ENCODE results near the gene CCDC68. TPM values are rescaled to one million over a fixed set of nuclear protein-coding genes. Genes with fewer than 3 reads are reported as not detected.

The CCDC68 gene
- total RNA-seq, 2 donors from 2014 or later = not detected

DNA sequence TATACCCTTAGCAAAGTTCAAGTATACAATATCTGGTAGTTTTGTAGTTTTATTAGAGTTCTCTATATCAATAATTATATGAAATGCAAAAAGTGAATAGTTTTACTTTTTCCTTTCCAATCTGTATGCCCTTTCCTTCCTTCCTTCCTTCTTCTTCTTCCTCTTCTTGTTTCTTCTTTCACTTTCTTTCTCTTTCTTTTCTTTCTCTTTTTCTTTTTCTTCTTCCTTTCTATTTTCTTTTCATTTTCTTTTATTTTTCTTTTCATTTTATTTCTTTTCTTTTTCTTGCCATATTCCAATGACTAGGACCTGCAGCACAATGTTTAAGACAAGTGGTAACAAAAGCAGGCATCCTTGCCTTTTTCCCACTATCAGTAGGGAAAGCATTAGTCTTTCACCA, 59.8 kb downstream of the CCDC68 start:
- H3K27ac Mint-ChIP-seq = no peak overlapping the region

DNA sequence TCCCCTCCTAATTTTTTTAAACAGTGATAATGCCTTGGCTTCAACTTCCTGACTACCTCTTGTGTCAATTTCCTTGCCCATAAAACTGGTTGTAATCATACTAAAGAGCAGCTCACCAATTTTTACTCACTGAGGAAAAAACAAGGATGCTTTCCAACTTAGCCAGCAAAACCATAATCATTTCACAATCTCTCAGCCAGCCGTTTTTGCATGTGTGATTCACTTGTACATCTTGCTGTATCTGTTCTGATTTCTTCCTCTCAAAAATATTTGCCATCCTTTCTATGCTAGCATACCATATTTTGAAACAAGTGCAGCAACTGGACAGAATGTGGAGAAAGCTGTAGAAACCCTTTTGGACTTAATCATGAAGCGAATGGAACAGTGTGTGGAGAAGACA, 70.3 kb downstream of the CCDC68 start:
- ATAC-seq (no peak), DNase-seq (no peak)
- no peak overlapping the region for H3K4me3 Mint-ChIP-seq
- peaks cover 2% of the 10 kb centered on the region for H3K4me1 Mint-ChIP-seq
- H3K36me3 Mint-ChIP-seq (ENCODE audit: low read depth) = peaks cover 4% of the 10 kb centered on the region
- H3K27me3 Mint-ChIP-seq = no peaks in the 10 kb centered on the region
- no peak overlapping the region for H3K27ac Mint-ChIP-seq
- H3K9me3 ChIP-seq (ENCODE audit: control insufficient read depth, low read length, poor library complexity, severe bottlenecking) = no peaks in the 10 kb centered on the region

More for the DNA sequence above, 59.8 kb downstream of the CCDC68 start:
- Mint-ChIP-seq H3K4me3 (no peak overlapping the region), H3K36me3 (ENCODE audit: low read depth) (no peaks in the 10 kb centered on the region), H3K27me3 (no peaks in the 10 kb centered on the region), H3K4me1 (no peaks in the 10 kb centered on the region)
- ATAC-seq (no peak), DNase-seq (no peak)
- no peaks in the 10 kb centered on the region for H3K9me3 ChIP-seq (ENCODE audit: control insufficient read depth, low read length, poor library complexity, severe bottlenecking)

DNA sequence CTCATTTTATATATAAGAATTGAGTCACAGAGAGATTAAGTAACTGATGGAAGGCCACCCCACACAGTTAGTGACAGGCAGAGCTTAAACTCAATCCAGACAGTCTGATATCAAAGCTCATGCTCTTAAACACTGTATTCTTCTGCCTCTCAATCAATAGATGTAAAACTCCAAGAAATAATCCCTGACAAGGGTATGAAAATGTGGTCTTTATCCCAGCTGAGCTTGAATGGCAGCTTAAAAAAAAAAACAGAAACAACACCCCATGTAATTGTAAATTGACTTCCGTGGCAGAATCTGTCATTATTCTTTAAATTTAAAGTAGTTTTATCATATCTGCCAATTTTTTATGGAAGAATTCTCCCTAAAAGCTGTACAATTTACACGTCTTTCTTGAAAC, 70.9 kb downstream of the CCDC68 start:
- no peaks in the 10 kb centered on the region for H3K27me3 Mint-ChIP-seq
- ATAC-seq (no peak), DNase-seq (no peak)
- H3K36me3 Mint-ChIP-seq (ENCODE audit: low read depth) = peaks cover 4% of the 10 kb centered on the region
- no peak overlapping the region for H3K4me3 Mint-ChIP-seq
- H3K9me3 ChIP-seq (ENCODE audit: control insufficient read depth, low read length, poor library complexity, severe bottlenecking) = no peaks in the 10 kb centered on the region
- H3K27ac Mint-ChIP-seq = no peak overlapping the region
- H3K4me1 Mint-ChIP-seq = peaks cover 2% of the 10 kb centered on the region

DNA sequence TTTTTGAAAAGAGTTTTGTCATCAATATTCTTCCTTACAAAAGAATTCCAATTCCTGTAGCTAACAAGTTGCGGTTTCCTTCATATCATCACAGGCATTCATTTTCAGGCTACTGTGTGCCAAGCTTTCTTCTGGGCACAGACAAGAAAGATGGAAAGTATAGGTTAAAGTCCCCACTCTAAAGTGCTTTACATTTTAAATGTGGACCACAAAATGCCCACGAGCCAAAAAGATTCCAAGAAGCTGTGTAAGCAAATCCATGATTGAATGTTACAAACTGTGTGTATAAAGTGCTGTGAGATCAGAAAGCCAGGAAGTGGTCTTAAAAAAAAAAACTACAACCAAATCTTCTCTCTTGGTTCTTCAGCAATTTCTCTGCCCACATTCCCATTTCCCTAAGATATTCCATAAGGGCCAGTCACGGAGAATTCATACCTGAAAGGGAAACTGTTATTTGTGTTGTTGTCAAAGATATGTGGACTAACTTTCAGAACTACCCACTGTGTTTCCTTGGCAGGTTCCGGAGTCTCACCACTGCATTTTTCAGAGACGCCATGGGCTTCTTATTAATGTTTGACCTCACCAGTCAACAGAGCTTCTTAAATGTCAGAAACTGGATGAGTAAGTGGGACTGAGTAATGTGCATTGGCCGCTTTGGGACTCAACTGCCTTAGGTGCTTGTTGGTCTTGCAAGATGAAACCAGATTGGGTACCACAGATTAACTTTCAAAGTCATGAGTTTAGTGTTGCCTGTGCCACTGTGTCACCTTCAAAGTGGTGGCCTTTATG, 75.3 kb downstream of the CCDC68 start:
- Mint-ChIP-seq H3K36me3 (ENCODE audit: low read depth) (peaks cover 6% of the 10 kb centered on the region), H3K27ac (no peak overlapping the region), H3K4me1 (peaks cover 2% of the 10 kb centered on the region), H3K4me3 (no peak overlapping the region), H3K27me3 (no peaks in the 10 kb centered on the region)
- no peak for DNase-seq
- no peak for ATAC-seq
- H3K9me3 ChIP-seq (ENCODE audit: control insufficient read depth, low read length, poor library complexity, severe bottlenecking) = no peaks in the 10 kb centered on the region

DNA sequence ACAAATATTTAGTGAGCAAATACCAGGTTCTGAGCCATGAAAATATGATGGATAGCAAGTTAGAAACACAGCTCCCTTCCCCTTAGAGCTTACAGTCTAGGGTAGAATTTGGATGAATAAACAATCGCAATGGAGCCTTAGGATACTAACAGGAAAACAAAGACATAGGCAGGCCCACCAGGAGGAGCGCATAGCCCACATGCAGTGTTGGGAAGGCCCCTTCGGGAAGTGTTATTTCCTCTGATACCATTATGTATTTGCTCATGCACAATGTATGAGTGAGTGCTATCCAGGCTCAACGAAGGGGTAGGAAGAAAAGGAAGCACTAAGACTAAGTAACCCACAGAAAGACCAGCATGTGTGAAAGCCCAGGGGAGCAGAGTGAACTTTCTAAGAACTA, 76.9 kb downstream of the CCDC68 start:
- DNase-seq (no peak), ATAC-seq (no peak)
- H3K4me3 Mint-ChIP-seq = no peak overlapping the region
- H3K27ac Mint-ChIP-seq = no peak overlapping the region
- H3K27me3 Mint-ChIP-seq = no peaks in the 10 kb centered on the region
- peaks cover 2% of the 10 kb centered on the region for H3K4me1 Mint-ChIP-seq
- no peaks in the 10 kb centered on the region for H3K9me3 ChIP-seq (ENCODE audit: control insufficient read depth, low read length, poor library complexity, severe bottlenecking)
- H3K36me3 Mint-ChIP-seq (ENCODE audit: low read depth) = peaks cover 6% of the 10 kb centered on the region

DNA sequence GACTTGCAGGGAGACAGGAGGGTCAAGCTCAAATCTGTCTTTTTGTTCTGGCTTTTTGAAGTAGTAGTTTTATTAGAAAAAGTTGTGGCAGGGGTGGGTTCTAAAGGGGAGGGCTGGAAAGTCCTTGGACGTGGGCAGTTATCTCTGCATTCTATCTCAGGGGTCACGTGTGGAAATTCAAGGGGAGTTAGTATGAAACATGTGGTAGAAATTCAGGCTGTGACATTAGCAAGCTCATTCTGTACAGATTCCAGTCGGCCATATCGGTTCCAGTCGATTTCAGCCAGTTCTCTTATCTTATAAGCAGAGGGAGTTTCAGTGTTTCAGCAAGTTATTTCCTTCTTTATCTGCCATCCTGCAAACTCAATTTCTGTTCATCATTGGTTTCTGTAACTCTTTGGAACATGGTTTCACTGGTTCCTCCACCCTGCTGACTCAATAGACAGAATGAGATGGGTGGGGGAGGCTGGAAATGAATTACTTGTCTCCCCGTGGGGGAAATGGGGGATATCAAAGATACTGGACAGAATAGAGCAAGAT, 78.0 kb downstream of the CCDC68 start:
- Mint-ChIP-seq H3K27ac (no peak overlapping the region), H3K27me3 (no peaks in the 10 kb centered on the region), H3K4me3 (no peak overlapping the region), H3K4me1 (peaks cover 2% of the 10 kb centered on the region), H3K36me3 (ENCODE audit: low read depth) (peaks cover 6% of the 10 kb centered on the region)
- ATAC-seq = no peak
- H3K9me3 ChIP-seq (ENCODE audit: control insufficient read depth, low read length, poor library complexity, severe bottlenecking) = no peaks in the 10 kb centered on the region
- no peak for DNase-seq

DNA sequence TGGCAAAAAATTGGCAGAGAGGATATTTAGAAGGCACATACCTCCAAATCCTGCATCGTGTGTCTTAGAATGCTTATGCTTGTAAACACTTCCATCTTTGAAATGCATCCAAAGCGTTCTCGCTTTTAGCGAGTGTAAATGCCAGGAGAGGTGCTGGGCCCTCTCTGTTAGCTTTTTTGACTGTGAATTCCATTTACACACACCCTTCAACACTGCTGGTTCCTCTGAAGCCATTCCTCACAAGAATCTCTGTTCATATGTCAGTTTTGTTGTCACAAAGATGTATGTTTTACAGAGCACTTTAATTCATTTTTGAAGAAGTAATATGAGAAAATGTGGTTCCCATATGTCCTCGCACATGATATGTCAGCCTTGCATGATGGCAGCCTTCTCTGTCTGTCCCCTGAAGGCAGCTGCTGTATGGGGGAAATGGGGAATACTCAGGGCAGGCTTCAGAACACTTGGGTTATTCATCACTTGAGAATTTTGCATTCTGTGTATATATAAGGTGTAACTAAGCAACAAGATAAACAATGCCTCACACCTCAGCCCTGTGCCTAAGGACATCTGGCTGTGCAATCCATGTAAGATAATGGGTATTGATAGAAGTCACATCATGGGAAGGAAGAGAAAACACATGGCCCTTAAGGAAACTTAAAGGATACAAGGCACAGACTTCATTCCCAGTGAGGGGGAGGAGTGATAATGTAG, 78.7 kb downstream of the CCDC68 start:
- Mint-ChIP-seq H3K4me1 (no peaks in the 10 kb centered on the region), H3K27me3 (no peaks in the 10 kb centered on the region)

DNA sequence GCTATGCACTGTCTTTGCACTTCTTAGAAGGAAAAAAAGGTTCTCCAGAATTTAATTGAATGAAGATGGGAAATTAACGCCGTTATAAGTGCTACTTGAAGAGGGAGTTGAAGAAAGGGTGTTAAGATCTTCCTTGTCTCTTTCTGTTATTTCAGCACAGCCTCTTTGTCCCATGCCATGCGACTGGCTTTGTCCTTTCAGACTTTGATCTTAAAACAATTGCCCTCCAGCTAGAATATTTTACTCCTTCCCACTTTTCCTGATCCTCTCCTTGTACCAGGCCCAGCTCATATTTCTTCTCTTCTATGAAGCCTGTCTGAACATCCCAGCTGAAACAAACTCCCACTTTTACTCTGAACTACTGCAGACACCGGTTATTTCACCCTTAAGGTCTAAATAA, 79.6 kb downstream of the CCDC68 start:
- H3K9me3 ChIP-seq (ENCODE audit: control insufficient read depth, low read length, poor library complexity, severe bottlenecking) = no peaks in the 10 kb centered on the region
- no peak overlapping the region for H3K27ac Mint-ChIP-seq
- no peaks in the 10 kb centered on the region for H3K4me1 Mint-ChIP-seq
- H3K4me3 Mint-ChIP-seq = no peak overlapping the region
- DNase-seq (no peak), ATAC-seq (no peak)
- H3K27me3 Mint-ChIP-seq = no peaks in the 10 kb centered on the region
- H3K36me3 Mint-ChIP-seq (ENCODE audit: low read depth) = peaks cover 2% of the 10 kb centered on the region

More for the DNA sequence above, 78.7 kb downstream of the CCDC68 start:
- no peaks in the 10 kb centered on the region for H3K9me3 ChIP-seq (ENCODE audit: control insufficient read depth, low read length, poor library complexity, severe bottlenecking)
- no peak for ATAC-seq
- peaks cover 5% of the 10 kb centered on the region for H3K36me3 Mint-ChIP-seq (ENCODE audit: low read depth)
- no peak for DNase-seq
- H3K27ac Mint-ChIP-seq = no peak overlapping the region
- H3K4me3 Mint-ChIP-seq = no peak overlapping the region

DNA sequence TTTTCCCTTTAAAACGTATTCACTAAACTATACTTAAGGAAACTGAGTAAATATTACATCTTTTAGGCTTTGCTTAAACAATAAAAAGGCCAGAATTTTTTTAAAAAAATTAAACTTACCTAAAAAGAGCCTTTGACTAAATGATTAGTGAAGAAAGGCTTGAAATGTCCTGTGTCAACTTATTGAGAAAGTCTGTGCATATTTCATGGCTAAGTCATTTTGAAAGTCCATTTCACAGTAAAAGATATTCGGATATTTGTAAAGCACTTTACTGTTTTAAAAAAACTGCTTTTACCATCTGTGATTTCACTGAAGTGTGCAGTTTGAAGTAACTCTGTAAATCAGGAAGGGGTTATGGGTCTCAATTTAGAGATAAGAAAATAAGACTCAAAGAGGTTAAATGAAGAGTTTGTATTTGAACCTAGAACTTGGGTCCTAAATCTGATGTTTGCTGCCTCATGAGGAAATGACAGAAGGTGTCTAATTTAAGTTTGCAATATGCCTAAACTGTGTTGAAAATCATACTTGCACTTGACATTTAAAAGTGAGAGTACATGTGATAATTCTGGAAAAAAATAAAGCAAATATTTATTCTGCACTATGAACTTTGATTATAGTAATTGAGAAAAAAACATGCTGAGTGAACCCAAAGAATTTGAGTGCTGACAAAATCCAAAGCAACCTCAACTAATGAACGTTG, 80.5 kb downstream of the CCDC68 start:
- Mint-ChIP-seq H3K27me3 (no peaks in the 10 kb centered on the region), H3K4me1 (no peaks in the 10 kb centered on the region), H3K27ac (no peak overlapping the region), H3K36me3 (ENCODE audit: low read depth) (peaks cover 2% of the 10 kb centered on the region), H3K4me3 (no peak overlapping the region)
- DNase-seq (no peak), ATAC-seq (no peak)
- no peaks in the 10 kb centered on the region for H3K9me3 ChIP-seq (ENCODE audit: control insufficient read depth, low read length, poor library complexity, severe bottlenecking)

DNA sequence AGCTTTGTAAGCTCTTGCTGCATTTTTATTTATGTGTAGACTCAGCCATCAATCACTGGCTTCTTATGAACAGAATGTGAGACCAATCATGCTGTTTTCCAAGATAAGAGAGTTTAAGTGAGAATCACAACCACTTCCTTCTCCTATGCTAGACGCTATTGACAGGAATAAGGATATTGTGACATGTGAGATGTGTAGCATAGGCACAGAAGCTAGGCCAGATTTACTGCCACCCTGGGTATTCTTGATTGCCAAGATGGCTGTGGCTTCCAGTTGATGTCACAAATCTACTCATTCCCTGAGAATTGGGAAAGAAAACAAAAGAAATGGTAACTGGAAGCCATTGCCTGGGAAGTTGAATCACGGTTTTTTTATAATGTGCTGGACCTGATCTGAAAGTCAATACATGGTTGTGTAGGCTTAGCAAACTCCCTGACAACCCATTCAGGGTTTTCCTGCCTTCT, 81.1 kb downstream of the CCDC68 start:
- H3K27me3 Mint-ChIP-seq = no peaks in the 10 kb centered on the region
- peaks cover 2% of the 10 kb centered on the region for H3K36me3 Mint-ChIP-seq (ENCODE audit: low read depth)
- no peaks in the 10 kb centered on the region for H3K9me3 ChIP-seq (ENCODE audit: control insufficient read depth, low read length, poor library complexity, severe bottlenecking)
- peaks cover 2% of the 10 kb centered on the region for H3K4me1 Mint-ChIP-seq
- no peak overlapping the region for H3K4me3 Mint-ChIP-seq
- DNase-seq (no peak), ATAC-seq (no peak)
- H3K27ac Mint-ChIP-seq = no peak overlapping the region

DNA sequence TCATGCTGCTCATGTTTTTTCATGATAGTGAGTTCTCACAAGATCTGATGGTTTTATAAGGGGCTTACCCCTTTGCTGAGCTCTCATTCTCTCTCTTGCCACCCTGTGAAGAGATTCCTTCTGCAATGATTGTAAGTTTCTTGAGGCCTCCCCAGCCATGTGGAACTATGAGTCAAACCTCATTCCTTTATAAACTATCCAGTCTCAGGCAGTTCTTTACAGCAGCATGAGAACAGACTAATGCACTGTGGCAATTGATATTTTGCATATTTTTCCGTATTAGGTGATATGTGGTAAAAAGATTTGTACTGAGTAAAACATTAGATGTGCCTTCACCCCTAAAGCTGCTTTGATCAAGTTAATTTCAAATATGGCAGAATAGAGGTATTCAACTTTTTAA, 82.2 kb downstream of the CCDC68 start:
- DNase-seq (no peak), ATAC-seq (no peak)
- H3K9me3 ChIP-seq (ENCODE audit: control insufficient read depth, low read length, poor library complexity, severe bottlenecking) = no peaks in the 10 kb centered on the region
- H3K27me3 Mint-ChIP-seq = no peaks in the 10 kb centered on the region
- peaks cover 2% of the 10 kb centered on the region for H3K36me3 Mint-ChIP-seq (ENCODE audit: low read depth)
- peaks cover 4% of the 10 kb centered on the region for H3K4me1 Mint-ChIP-seq
- no peak overlapping the region for H3K4me3 Mint-ChIP-seq
- no peak overlapping the region for H3K27ac Mint-ChIP-seq

DNA sequence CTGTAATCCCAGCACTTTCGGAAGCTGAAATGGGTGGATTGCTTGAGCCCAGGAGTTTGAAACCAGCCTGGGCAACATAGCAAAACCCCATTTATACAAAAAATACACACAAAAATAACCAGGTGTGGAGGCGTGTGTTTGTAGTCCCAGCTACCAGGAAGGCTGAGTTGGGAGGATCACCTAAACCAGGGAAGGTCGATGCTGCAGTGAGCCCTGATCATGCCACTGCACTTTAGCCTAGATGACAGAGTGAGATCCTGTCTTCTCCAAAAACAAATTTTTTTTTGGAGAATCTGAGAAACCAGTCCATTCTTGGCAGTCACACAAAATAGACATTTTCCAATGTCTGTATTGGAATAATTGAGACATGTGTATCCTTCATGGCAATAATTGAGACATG, 84.2 kb downstream of the CCDC68 start:
- Mint-ChIP-seq H3K4me1 (peaks cover 4% of the 10 kb centered on the region), H3K36me3 (ENCODE audit: low read depth) (peaks cover 2% of the 10 kb centered on the region), H3K4me3 (no peak overlapping the region), H3K27ac (no peak overlapping the region), H3K27me3 (no peaks in the 10 kb centered on the region)
- DNase-seq = no peak
- H3K9me3 ChIP-seq (ENCODE audit: control insufficient read depth, low read length, poor library complexity, severe bottlenecking) = no peaks in the 10 kb centered on the region
- no peak for ATAC-seq

DNA sequence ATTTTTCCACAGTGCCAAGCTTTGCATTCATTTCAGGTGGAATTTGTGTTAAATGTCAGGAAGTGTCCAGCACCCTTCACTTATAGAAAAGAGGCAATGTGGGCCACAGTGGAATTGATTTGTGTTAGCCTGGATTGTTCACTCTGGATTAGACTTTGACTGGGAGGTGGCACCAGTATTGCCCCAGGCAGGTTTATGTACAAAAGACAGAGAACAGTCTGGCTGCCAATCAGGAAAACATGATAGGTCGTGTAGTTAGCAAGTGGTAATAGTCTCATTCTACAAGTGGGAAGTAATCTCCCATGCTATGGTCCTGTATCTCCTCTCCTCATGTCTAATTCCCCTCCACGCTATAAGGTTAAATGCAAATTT, 85.4 kb downstream of the CCDC68 start:
- H3K9me3 ChIP-seq (ENCODE audit: control insufficient read depth, low read length, poor library complexity, severe bottlenecking) = no peaks in the 10 kb centered on the region
- Mint-ChIP-seq H3K27me3 (no peaks in the 10 kb centered on the region), H3K36me3 (ENCODE audit: low read depth) (no peaks in the 10 kb centered on the region), H3K4me3 (no peak overlapping the region), H3K4me1 (peaks cover 4% of the 10 kb centered on the region), H3K27ac (no peak overlapping the region)
- DNase-seq = no peak
- no peak for ATAC-seq

Measured in T-helper 17 cell (primary cell).